Type B pancreatic cell (in vitro differentiated cells): Measurements from ENCODE around the gene SLCO2A1. TPM values are rescaled to one million over a fixed set of nuclear protein-coding genes. Genes with fewer than 3 reads are reported as not detected.

Experiments used
- DNase-seq: peaks from one replicate; pipeline ENCODE4 v3.0.0; 2021; ENCODE audit warnings: mixed read lengths; ENCODE audit not compliant: unreplicated experiment; ENCODE audit errors: extremely low spot score
- H3K27ac Mint-ChIP-seq: 2 replicates; pipeline ENCODE4 v1.8.0; 2021; ENCODE audit warnings: mild to moderate bottlenecking, mixed read lengths
- H3K27me3 Mint-ChIP-seq: 2 replicates; pipeline ENCODE4 v1.8.0; 2021; ENCODE audit warnings: mixed read lengths
- H3K36me3 Mint-ChIP-seq: 2 replicates; pipeline ENCODE4 v1.8.0; 2021; ENCODE audit warnings: mixed read lengths
- H3K4me1 Mint-ChIP-seq: one replicate; pipeline ENCODE4 v1.8.0; 2021; ENCODE audit warnings: mixed read lengths; ENCODE audit not compliant: unreplicated experiment
- H3K4me3 Mint-ChIP-seq: 2 replicates; pipeline ENCODE4 v1.8.0; 2021; ENCODE audit warnings: mild to moderate bottlenecking, mixed read lengths
- H3K9me3 Mint-ChIP-seq: 2 replicates; pipeline ENCODE4 v1.8.0; 2021; ENCODE audit warnings: mixed read lengths
- CTCF ChIP-seq: fragments of 200-600 bp; sonication (generic); conservative IDR thresholded peaks from 2 replicates; pipeline ENCODE4 v1.5.0; 2021; ENCODE audit warnings: antibody characterized with exemption, mild to moderate bottlenecking
- total RNA-seq: library from RNA; stranded (reverse); gene quantifications from 2 replicates; pipeline ENCODE4 v1.2.1, GENCODE V29; 2021; ENCODE audit warnings: low replicate concordance

SLCO2A1 gene
- total RNA-seq, 1 donor from 2014 or later, result 3.8 TPM

GRCh38 chr3:133887803-133888703, 141.7 kb downstream of the SLCO2A1 start:
- no peak overlapping the region for H3K27ac Mint-ChIP-seq
- H3K4me3 Mint-ChIP-seq, result no peak overlapping the region
- H3K9me3 Mint-ChIP-seq, result no peaks in the 10 kb centered on the region
- TF ChIP-seq CTCF, result no peak
- DNase-seq, result no peak
- no peaks in the 10 kb centered on the region for H3K4me1 Mint-ChIP-seq
- H3K36me3 Mint-ChIP-seq, result no peaks in the 10 kb centered on the region
- peaks cover 3% of the 10 kb centered on the region for H3K27me3 Mint-ChIP-seq

GRCh38 chr3:133887074-133887802, 142.5 kb downstream of the SLCO2A1 start:
- no peak for TF ChIP-seq CTCF
- no peak for DNase-seq
- Mint-ChIP-seq H3K4me1 (no peaks in the 10 kb centered on the region), H3K9me3 (no peaks in the 10 kb centered on the region), H3K4me3 (no peak overlapping the region), H3K27ac (no peak overlapping the region), H3K27me3 (no peaks in the 10 kb centered on the region), H3K36me3 (no peaks in the 10 kb centered on the region)

GRCh38 chr3:133886031-133886722, 143.5 kb downstream of the SLCO2A1 start:
- peaks cover 3% of the 10 kb centered on the region for H3K36me3 Mint-ChIP-seq
- no peaks in the 10 kb centered on the region for H3K27me3 Mint-ChIP-seq
- no peaks in the 10 kb centered on the region for H3K4me1 Mint-ChIP-seq
- no peak for TF ChIP-seq CTCF
- H3K9me3 Mint-ChIP-seq, result no peaks in the 10 kb centered on the region
- no peak overlapping the region for H3K27ac Mint-ChIP-seq
- no peak for DNase-seq
- no peak overlapping the region for H3K4me3 Mint-ChIP-seq

- no peak for TF ChIP-seq CTCF
- no peak overlapping the region for H3K27ac Mint-ChIP-seq
- peaks cover 4% of the 10 kb centered on the region for H3K36me3 Mint-ChIP-seq
- no peaks in the 10 kb centered on the region for H3K4me1 Mint-ChIP-seq
- no peaks in the 10 kb centered on the region for H3K27me3 Mint-ChIP-seq
- no peak overlapping the region for H3K4me3 Mint-ChIP-seq
- no peak for DNase-seq
- no peaks in the 10 kb centered on the region for H3K9me3 Mint-ChIP-seq
Observed at GRCh38 chr3:133884887-133885711, 144.6 kb downstream of the SLCO2A1 start.
